ENCODE measurements around the gene SLC23A2. TPM values are rescaled to one million over a fixed set of nuclear protein-coding genes. Genes with fewer than 3 reads are reported as not detected.

Gene SLC23A2
- total RNA-seq, 1 experiment from 2014 or later, result 16.3 TPM

GRCh38 chr20:4887586-4887985, 113.7 kb downstream of the SLC23A2 start:
- ChIA-PET CTCF (no interaction called here), POLR2A (no interaction called here), RAD21 (ENCODE audit: low non-redundant PET in 1 of 2, low total read pairs in 2 of 2, uncharacterized antibody in 2 of 2, unreplicated experiment in 2 of 2) (no interaction called here)
- Histone ChIP-seq H3K9me2 (ENCODE audit: insufficient read depth) (no peaks in the 10 kb centered on the region), H3K4me1 (ENCODE audit: control insufficient read depth in 1 of 2, insufficient read depth in 2 of 2, low read length in 2 of 2) (no peaks in the 10 kb centered on the region), H4K20me1 (ENCODE audit: insufficient read depth) (no peaks in the 10 kb centered on the region), H3K36me3 (ENCODE audit: control insufficient read depth in 1 of 2, insufficient read depth in 2 of 2, low read length in 2 of 2) (no peaks in the 10 kb centered on the region; a peak in 1 of 4 replicates), H3K79me2 (ENCODE audit: insufficient read depth, low read length) (no peaks in the 10 kb centered on the region), H3K9ac (ENCODE audit: low read length) (no peak overlapping the region), H3K4me2 (ENCODE audit: low read length) (no peak overlapping the region), H3K27me3 (ENCODE audit: insufficient read depth, low read length) (no peaks in the 10 kb centered on the region), H3K27ac (ENCODE audit: low read depth, low read length) (no peak overlapping the region), H3K4me3 (replicated peaks in 1 of 2; ENCODE audit: low read depth in 1 of 2, low read length in 2 of 2) (no peak overlapping the region), H2AFZ (ENCODE audit: low read depth, low read length, poor library complexity, severe bottlenecking) (no peak overlapping the region), H3K9me3 (ENCODE audit: control insufficient read depth in 1 of 2, insufficient read depth in 1 of 2, low read depth in 1 of 2, low read length in 2 of 2) (no peaks in the 10 kb centered on the region)
- ATAC-seq (no peak), DNase-seq (ENCODE audit: low read depth, low spot score) (no peak)
- intact Hi-C loops (cut with micrococcal nuclease), result no loop called here
- BruUV-seq (replicated peaks), result no TSS peak
- TF ChIP-seq JUND (IDR thresholded peaks at IDR 0.05), result no peak
- no peak for TF ChIP-seq POLR2A (IDR thresholded peaks at IDR 0.05; ENCODE audit: borderline replicate concordance, extremely low read depth, insufficient read depth, insufficient read length)
- no peak for TF ChIP-seq CTCF (IDR thresholded peaks at IDR 0.05 in 2 of 3, conservative IDR thresholded peaks at IDR 0.05 in 1 of 3; ENCODE audit: borderline replicate concordance in 1 of 3, insufficient read depth in 1 of 3, low read depth in 2 of 3, low read length in 2 of 3)
- no peak for TF ChIP-seq RAD21 (IDR thresholded peaks at IDR 0.05; ENCODE audit: low read depth)
- no peak for TF ChIP-seq REST (IDR thresholded peaks at IDR 0.05; ENCODE audit: low read depth)
- no peak for TF ChIP-seq SP1 (IDR thresholded peaks at IDR 0.05; ENCODE audit: low read depth)
- TF ChIP-seq EZH2 (IDR thresholded peaks at IDR 0.05), result no peak
- TF ChIP-seq CBX3 (IDR thresholded peaks at IDR 0.05; ENCODE audit: low read depth), result no peak
- TF ChIP-seq POLR2AphosphoS5 (IDR thresholded peaks at IDR 0.05; ENCODE audit: low read depth, low read length), result no peak
- no peak for TF ChIP-seq SIN3A (IDR thresholded peaks at IDR 0.05; ENCODE audit: low read depth)
- TF ChIP-seq ATF3 (IDR thresholded peaks at IDR 0.05), result no peak
- no peak for TF ChIP-seq FOSL1 (IDR thresholded peaks at IDR 0.05; ENCODE audit: low read depth)
- no peak for TF ChIP-seq EGR1 (IDR thresholded peaks at IDR 0.05; ENCODE audit: low read depth)
- TF ChIP-seq ZFX (IDR thresholded peaks at IDR 0.05), result no peak
- TF ChIP-seq ELF1 (IDR thresholded peaks at IDR 0.05; ENCODE audit: borderline replicate concordance, low read depth), result no peak
- TF ChIP-seq TCF7L2 (IDR thresholded peaks at IDR 0.05; ENCODE audit: borderline replicate concordance, extremely low read depth, insufficient read depth, insufficient read length), result no peak
- no peak for TF ChIP-seq ZNF274 (IDR thresholded peaks at IDR 0.05; ENCODE audit: low read depth, low read length)
- no peak for TF ChIP-seq ZBTB33 (IDR thresholded peaks at IDR 0.05; ENCODE audit: extremely low read depth, insufficient replicate concordance, low read length)
